GM21723 (cell line): ENCODE results near the gene CHRNE.
"Not testable (repeated sequence)": the region's sequence is repeated elsewhere in the genome, so short reads cannot be mapped to it uniquely, and the experiment has no call there.

Experiments used
- ATAC-seq: cut with Tn5 transposase; IDR thresholded peaks from one replicate; pipeline ENCODE4 v1.9.1; 2021; ENCODE audit warnings: mild to moderate bottlenecking, moderate library complexity; ENCODE audit not compliant: unreplicated experiment

The CHRNE gene

DNA sequence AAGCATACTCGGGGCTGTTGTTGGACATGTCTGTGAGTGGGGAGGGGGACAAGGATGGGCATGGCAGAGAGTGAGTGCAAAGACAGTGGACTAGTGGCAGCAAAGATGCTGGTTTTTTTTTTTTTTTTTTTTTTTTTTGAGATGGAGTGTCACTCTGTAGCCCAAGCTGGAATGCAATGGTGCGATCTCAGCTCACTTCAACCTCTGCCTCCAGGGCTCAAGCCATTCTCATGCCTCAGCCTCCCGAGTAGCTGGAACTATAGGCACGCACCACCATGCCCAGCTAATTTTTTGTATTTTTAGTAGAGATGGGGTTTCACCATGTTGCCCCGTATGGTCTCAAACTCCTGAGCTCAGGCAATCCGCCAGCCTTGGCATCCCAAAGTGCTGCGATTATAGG lies 45.6 kb downstream of the CHRNE start:
- ATAC-seq, result not testable (repeated sequence)

DNA sequence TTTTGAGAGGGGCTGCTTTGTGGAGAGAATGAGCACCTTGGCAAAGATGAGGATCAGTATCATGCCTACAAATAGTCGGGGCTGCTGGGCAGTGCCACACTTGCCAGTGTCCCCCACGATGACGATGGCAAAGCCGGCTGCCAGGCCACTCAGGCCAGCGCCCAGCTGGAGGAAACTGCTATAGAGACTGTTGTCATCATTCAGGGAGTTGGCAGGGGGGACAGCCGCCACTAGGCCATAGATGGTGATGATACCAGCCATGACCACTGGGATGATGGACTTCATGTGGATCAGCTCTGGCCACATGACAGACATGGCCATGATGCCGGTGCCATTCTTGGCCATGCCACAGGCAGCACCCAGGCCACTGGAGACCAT lies 46.0 kb downstream of the CHRNE start:
- ATAC-seq, result no peak

GRCh38 chr17:4856271-4856936 lies 46.5 kb downstream of the CHRNE start:
- ATAC-seq, result no peak

DNA sequence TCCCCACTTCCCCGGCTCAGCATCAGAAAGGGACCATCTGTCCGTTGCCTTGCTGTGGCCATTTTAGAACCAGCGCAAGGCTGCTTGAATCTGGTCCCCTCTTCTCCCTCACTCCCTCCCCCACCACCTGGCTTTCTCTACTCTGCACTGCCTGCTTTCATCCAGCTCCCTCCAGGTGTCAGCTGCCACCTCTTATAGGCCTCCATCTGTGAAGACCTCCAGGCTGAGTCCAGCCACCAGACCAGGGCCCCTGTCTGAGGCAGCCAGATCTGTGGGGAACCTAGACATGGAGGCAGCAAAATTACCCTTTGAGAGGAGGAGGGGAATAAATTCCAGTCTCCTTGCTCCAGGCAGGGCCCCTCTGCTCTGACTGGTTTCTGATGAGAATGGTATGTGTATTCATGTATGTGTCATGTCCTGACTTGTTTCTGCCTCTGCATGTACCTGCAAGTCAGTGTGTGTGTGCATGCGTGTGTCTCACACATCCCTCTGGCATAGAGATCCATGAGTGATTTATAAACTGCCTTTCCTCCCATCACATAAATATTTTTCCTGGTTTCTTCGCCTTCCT lies 48.7 kb downstream of the CHRNE start:
- no peak for ATAC-seq

DNA sequence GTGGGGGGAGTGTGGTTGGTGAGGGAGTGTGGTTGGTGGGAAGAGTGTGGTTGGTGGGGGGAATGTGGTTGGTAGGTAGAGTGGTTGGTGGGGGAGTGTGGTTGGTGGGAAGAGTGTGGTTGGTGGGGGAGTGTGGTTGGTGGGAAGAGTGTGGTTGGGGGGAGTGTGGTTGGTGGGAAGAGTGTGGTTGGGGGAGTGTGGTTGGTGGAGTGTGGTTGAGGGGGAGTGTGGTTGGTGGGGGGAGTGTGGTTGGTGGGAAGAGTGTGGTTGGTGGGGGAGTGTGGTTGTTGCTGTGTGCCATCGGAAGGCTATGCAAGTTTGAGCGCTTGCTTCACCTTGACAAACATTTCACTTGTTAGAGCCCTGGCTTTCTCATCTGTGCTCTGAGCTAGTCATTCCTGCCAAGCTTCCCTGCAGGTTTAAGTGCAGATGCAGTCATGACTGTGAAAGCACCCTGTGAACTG lies 49.7 kb downstream of the CHRNE start:
- no peak for ATAC-seq

GRCh38 chr17:4852567-4853207 lies 50.2 kb downstream of the CHRNE start:
- ATAC-seq, result no peak

DNA sequence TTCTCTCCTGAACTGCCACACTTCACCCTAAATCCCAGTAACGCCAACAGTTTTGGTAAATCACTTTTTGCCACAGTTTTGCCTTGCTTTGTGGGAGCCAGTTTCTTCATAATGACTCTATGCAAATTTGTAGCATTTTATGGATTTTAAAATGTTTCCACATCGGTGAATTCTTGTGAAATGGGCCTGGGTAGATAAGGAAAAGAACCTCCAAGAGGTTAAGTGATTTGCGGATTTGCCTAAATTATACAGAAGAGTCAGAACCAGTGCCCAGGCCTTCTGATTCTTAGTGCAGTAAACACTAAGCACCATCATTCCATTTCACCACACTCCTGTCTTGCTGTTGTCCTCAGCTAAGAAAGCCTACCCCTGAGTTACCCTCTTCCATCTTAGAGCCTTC lies 51.8 kb downstream of the CHRNE start:
- no peak for ATAC-seq

DNA sequence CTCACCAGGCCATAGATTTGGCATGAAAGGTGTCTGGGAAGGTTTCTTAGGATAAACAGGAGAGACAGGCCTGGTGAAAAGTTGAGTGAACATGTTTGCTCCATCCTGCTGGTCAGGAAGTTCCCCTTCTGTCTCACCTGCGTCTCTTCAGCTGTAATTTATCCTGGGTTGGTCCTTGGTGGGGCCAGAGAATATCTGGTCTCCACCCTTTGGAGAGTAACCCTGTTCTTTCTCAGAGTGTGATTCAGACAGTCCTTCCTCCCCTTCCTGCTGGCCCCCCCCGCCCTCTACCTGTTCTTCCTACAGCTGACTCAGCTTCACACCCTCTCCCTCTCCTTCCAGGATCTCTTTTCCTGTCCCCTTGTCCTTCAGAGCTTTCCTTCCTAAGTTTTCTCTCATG lies 52.7 kb downstream of the CHRNE start:
- no peak for ATAC-seq

- no peak for ATAC-seq
Observed at GRCh38 chr17:4849011-4849536, 53.8 kb downstream of the CHRNE start.
